Kidney epithelial cell (primary cell): ENCODE results near the gene GTF2A2. TPM values are rescaled to one million over a fixed set of nuclear protein-coding genes. Genes with fewer than 3 reads are reported as not detected.

Source experiments
- DNase-seq: peaks from one replicate; pipeline ENCODE4 v3.0.0-alpha.2; 2010; ENCODE audit warnings: low read depth
- H3K27me3 ChIP-seq: 2 replicates; pipeline ENCODE4 v1.6.0; 2011; ENCODE audit warnings: low read length; ENCODE audit not compliant: control insufficient read depth, insufficient read depth
- H3K36me3 ChIP-seq: 2 replicates; pipeline ENCODE4 v1.5.1; 2011; ENCODE audit warnings: low read length; ENCODE audit not compliant: control insufficient read depth, insufficient read depth
- H3K4me3 ChIP-seq: 2 replicates; pipeline ENCODE4 v1.5.1; 2011; ENCODE audit warnings: low read depth, mild to moderate bottlenecking, control low read depth, low read length
- total RNA-seq: library from RNA; depleted of rRNA; stranded (reverse); fragments of >200 nt; gene quantifications from 2 replicates; pipeline ENCODE4 v1.2.3, GENCODE V29; 2015
- TF ChIP-seq, protein P1 (sequence below): IDR thresholded peaks from 2 replicates; pipeline ENCODE4 v1.5.1; 2011; ENCODE audit warnings: mild to moderate bottlenecking, moderate library complexity, low read length, control low read depth, inconsistent platforms; ENCODE audit not compliant: insufficient read depth, poor library complexity, severe bottlenecking

Gene GTF2A2
- total RNA-seq, 1 donor from 2014 or later: 36.9 TPM

DNA sequence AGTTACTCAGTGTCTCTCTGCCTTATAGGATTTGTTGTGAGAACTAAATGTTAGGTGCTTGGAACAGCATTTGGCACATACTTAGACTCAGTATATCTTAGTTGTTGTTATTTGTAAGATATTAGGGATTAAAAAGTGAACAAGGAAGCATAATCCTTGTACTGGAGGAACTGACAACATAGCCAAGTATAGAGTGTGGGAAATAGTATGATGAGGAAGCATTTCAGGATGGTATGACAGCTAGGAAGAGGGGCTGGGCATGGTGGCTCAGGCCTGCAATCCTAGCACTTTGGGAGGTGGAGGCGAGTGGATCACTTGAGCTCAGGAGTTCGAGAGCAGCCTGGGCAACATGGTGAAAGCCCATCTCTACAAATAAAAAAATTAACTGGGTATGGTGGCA lies 62.3 kb downstream of the GTF2A2 start:
- TF ChIP-seq, protein P1, sequence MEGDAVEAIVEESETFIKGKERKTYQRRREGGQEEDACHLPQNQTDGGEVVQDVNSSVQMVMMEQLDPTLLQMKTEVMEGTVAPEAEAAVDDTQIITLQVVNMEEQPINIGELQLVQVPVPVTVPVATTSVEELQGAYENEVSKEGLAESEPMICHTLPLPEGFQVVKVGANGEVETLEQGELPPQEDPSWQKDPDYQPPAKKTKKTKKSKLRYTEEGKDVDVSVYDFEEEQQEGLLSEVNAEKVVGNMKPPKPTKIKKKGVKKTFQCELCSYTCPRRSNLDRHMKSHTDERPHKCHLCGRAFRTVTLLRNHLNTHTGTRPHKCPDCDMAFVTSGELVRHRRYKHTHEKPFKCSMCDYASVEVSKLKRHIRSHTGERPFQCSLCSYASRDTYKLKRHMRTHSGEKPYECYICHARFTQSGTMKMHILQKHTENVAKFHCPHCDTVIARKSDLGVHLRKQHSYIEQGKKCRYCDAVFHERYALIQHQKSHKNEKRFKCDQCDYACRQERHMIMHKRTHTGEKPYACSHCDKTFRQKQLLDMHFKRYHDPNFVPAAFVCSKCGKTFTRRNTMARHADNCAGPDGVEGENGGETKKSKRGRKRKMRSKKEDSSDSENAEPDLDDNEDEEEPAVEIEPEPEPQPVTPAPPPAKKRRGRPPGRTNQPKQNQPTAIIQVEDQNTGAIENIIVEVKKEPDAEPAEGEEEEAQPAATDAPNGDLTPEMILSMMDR: no peak
- DNase-seq: no peak
- Histone ChIP-seq H3K4me3 (no peak overlapping the region), H3K36me3 (no peaks in the 10 kb centered on the region), H3K27me3 (no peaks in the 10 kb centered on the region)

DNA sequence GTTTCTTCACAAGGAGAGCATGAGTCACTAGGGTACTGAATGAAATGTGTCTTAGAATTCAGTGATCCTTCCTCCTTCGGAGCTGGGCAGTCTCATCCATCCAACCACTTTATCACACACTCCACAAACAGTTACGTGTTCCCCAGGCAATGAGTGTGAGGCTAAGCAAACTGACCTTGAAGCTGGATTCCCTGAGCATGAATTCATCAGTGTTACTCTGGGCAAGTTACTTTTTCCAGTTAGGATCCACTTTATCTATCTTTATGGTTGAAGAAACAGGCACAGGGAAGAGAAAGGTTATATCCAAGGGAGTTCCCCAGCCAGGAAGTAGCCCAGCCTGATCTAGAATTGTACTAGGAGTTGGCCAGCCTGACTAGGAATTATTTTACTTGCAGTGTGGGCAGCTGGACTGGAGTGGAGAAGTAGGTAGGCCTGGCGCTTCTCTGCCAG lies 62.8 kb downstream of the GTF2A2 start:
- TF ChIP-seq, protein P1: no peak
- DNase-seq: peak; percentile 97
- no peaks in the 10 kb centered on the region for H3K27me3 ChIP-seq

DNA sequence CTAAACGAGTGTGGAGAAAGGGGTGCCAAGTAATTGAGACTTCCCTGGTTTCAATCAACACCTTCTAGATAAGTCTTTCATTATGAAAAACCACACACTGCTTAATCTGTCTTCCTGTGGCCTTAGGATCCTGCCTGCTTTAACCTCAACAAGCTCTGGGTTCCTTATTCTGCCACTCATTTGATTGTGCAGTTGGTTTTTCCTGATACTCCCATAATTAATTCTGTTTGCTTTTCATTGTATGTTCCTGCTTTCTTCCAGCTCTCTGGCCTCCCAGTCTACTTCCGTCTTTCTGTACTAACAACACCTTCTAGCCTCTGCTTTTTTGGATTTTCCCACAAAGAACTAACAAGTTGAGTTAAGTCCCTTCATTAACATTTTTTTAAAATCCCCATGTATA lies 66.0 kb downstream of the GTF2A2 start:
- no peak for DNase-seq
- TF ChIP-seq, protein P1: no peak
- no peak overlapping the region for H3K4me3 ChIP-seq
- H3K36me3 ChIP-seq: no peaks in the 10 kb centered on the region
- H3K27me3 ChIP-seq: no peaks in the 10 kb centered on the region

More for the DNA sequence above, 62.8 kb downstream of the GTF2A2 start:
- H3K36me3 ChIP-seq: no peaks in the 10 kb centered on the region
- no peak overlapping the region for H3K4me3 ChIP-seq

DNA sequence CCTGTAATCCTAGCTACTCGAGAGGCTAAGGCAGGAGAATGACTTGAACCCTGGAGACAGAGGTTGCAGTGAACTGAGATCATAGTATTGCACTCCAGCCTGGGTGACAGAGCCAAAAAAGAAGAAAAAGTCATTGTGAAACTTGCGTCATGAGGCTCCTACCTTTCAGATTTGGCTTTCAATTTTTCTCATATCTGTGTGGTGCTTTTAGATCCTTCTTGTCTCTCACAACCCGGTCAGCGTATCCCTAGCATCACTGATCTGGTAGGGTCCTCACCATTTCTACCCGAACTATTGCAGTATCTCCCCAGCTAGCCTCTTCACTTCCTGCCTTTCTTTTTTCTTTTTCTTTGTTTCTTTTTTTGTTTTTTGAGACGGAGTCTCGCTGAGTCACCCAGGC lies 67.3 kb downstream of the GTF2A2 start:
- Histone ChIP-seq H3K4me3 (no peak overlapping the region), H3K27me3 (no peaks in the 10 kb centered on the region), H3K36me3 (no peaks in the 10 kb centered on the region)
- DNase-seq: no peak
- TF ChIP-seq, protein P1: no peak

Other genes starting within 250 kb of the GTF2A2 start
- gene FAM81A, start 219.3 kb downstream of the GTF2A2 start, total RNA-seq: 0.75 and 2.2 TPM in 2 replicates
- gene GCNT3, start 45.7 kb downstream of the GTF2A2 start, total RNA-seq: 2.0 and 3.9 TPM in 2 replicates
- 105 and 113 TPM in 2 replicates for gene BNIP2, start 31.8 kb upstream of the GTF2A2 start, total RNA-seq